B cell (primary cell): Measurements from ENCODE around the gene ATG7. TPM values are rescaled to one million over a fixed set of nuclear protein-coding genes. Genes with fewer than 3 reads are reported as not detected.

Source experiments
- ATAC-seq: fragments of 200-7000 bp; cut with Tn5 transposase; one replicate; pipeline ENCODE4 v1.10.0; 2021; ENCODE audit warnings: low read depth, mild to moderate bottlenecking, moderate number of reproducible peaks, moderate library complexity
- CTCF ChIA-PET: fragments of 350-600 bp; sonication (Branson Sonifier 250); formaldehyde crosslinking; loops from one replicate; lab custom pipeline; 2021; ENCODE audit warnings: antibody characterized with exemption, inconsistent platforms; lab: Charles Lee
- POLR2A ChIA-PET: fragments of 350-600 bp; sonication (Branson Sonifier 250); formaldehyde crosslinking; loops from one replicate; lab custom pipeline; 2021; ENCODE audit warnings: antibody characterized with exemption; lab: Charles Lee
- DNase-seq: peaks from one replicate; pipeline ENCODE4 v3.0.0; 2013
- H2AFZ ChIP-seq: 2 replicates; pipeline ENCODE4 v1.6.1; 2012; ENCODE audit warnings: mild to moderate bottlenecking, low read depth, low read length; ENCODE audit not compliant: insufficient read depth, poor library complexity, severe bottlenecking
- H3K27ac ChIP-seq, 2 donors: 1 replicate in 1 of 2; 2 replicates in 1 of 2; pipeline ENCODE4 v1.5.1; 2012 to 2013; ENCODE audit warnings: low read length in 2 of 2, mild to moderate bottlenecking in 2 of 2, moderate library complexity in 1 of 2
- H3K27me3 ChIP-seq, 4 experiments: fragments of 200-600 bp in 1 of 4; sonication (generic) in 1 of 4; replicated peaks in 1 of 4; 1 replicate in 2 of 4; 2 replicates in 2 of 4; pipeline versions ENCODE4 v1.6.1 to v1.7.0; 2013 to 2016; ENCODE audit warnings: low read length in 3 of 4, mild to moderate bottlenecking in 2 of 4, mixed read lengths in 1 of 4, moderate library complexity in 1 of 4; ENCODE audit not compliant: insufficient read depth in 4 of 4, control insufficient read depth in 3 of 4; ENCODE audit errors: control extremely low read depth in 1 of 4
- H3K36me3 ChIP-seq, 2 experiments: replicated peaks in 1 of 2; 1 replicate in 1 of 2; 2 replicates in 1 of 2; pipeline versions ENCODE4 v1.6.1 to v1.7.1; 2013; ENCODE audit warnings: low read length in 1 of 2; ENCODE audit not compliant: insufficient read depth in 2 of 2, control insufficient read depth in 1 of 2; ENCODE audit errors: control extremely low read depth in 1 of 2, extremely low read depth in 1 of 2
- H3K4me1 ChIP-seq, 2 donors: fragments of 200-600 bp in 1 of 2; sonication (generic) in 1 of 2; 1 replicate in 1 of 2; 2 replicates in 1 of 2; pipeline versions ENCODE4 v1.5.1 to v1.6.1; 2013 to 2017; ENCODE audit warnings: low read length in 2 of 2; ENCODE audit not compliant: control insufficient read depth in 2 of 2, insufficient read depth in 2 of 2
- H3K4me2 ChIP-seq: replicated peaks from 2 replicates; pipeline ENCODE3; 2012; ENCODE audit warnings: mild to moderate bottlenecking, low read depth, low read length; ENCODE audit not compliant: poor library complexity, severe bottlenecking
- H3K4me3 ChIP-seq, 5 experiments: fragments of 200-600 bp in 1 of 5; sonication (generic) in 1 of 5; 1 replicate in 3 of 5; 2 replicates in 2 of 5; pipeline versions ENCODE4 v1.5.1 to v1.7.0; 2011 to 2016; ENCODE audit warnings: low read length in 4 of 5, mild to moderate bottlenecking in 4 of 5, low read depth in 2 of 5, control low read depth in 1 of 5, moderate library complexity in 1 of 5; ENCODE audit not compliant: insufficient read depth in 1 of 5; ENCODE audit errors: control extremely low read depth in 1 of 5, extremely low read depth in 1 of 5
- H3K79me2 ChIP-seq: fragments of 200-600 bp; sonication (generic); one replicate; pipeline ENCODE4 v1.6.0; 2016; ENCODE audit warnings: low read length; ENCODE audit not compliant: control insufficient read depth, insufficient read depth
- H3K9ac ChIP-seq: fragments of 200-600 bp; sonication (generic); 2 replicates; pipeline ENCODE4 v1.6.1; 2017; ENCODE audit warnings: mild to moderate bottlenecking, low read length, moderate library complexity
- H3K9me3 ChIP-seq, 3 donors: one replicate each; pipeline versions ENCODE4 v1.6.1 to v1.7.1; 2013; ENCODE audit warnings: low read length in 2 of 3; ENCODE audit not compliant: control insufficient read depth in 2 of 3, insufficient read depth in 1 of 3; ENCODE audit errors: control extremely low read depth in 1 of 3
- H4K20me1 ChIP-seq: 2 replicates; pipeline ENCODE4 v1.6.0; 2012; ENCODE audit warnings: mild to moderate bottlenecking, low read length; ENCODE audit not compliant: insufficient read depth, control insufficient read depth, poor library complexity, severe bottlenecking
- H3K27ac Mint-ChIP-seq: one replicate; pipeline ENCODE4 v1.8.0; 2021; ENCODE audit warnings: mixed read lengths
- H3K27me3 Mint-ChIP-seq: one replicate; pipeline ENCODE4 v1.8.0; 2021; ENCODE audit warnings: mixed read lengths
- H3K4me1 Mint-ChIP-seq: one replicate; pipeline ENCODE4 v1.8.0; 2021; ENCODE audit warnings: mixed read lengths
- H3K4me3 Mint-ChIP-seq: one replicate; pipeline ENCODE4 v1.8.0; 2021; ENCODE audit warnings: mixed read lengths
- H3K9me3 Mint-ChIP-seq: one replicate; pipeline ENCODE4 v1.8.0; 2022; ENCODE audit warnings: mixed read lengths; ENCODE audit not compliant: insufficient read depth
- CTCF ChIP-seq: fragments of 200-600 bp; IDR thresholded peaks from one replicate; pipeline ENCODE4 v1.8.0; 2022; ENCODE audit warnings: antibody characterized with exemption, mild to moderate bottlenecking
- EZH2 ChIP-seq: IDR thresholded peaks from 2 replicates; pipeline ENCODE4 v1.6.1; 2012; ENCODE audit warnings: borderline replicate concordance, low read depth, mild to moderate bottlenecking, moderate library complexity, low read length; ENCODE audit not compliant: insufficient read depth, poor library complexity, severe bottlenecking
- WGBS: methylation state at CpG from one replicate; pipeline ENCODE4 v1.1.5; 2013; ENCODE audit warnings: missing lambda C conversion rate; ENCODE audit not compliant: insufficient coverage; 5-methylcytosine and 5-hydroxymethylcytosine counted together
- intact Hi-C: fragments of 100-400 bp; cut with micrococcal nuclease; formaldehyde crosslinking; loops from one replicate; pipeline ENCODE4 v1.10.0; 2022
- polyA plus RNA-seq: library from polyadenylated mRNA; depleted of rRNA; stranded (reverse); fragments of >200 nt; gene quantifications from 2 replicates; pipeline ENCODE4 v1.2.3, GENCODE V29; 2012
- total RNA-seq, 2 donors: library from RNA; stranded (reverse); fragments of 120-200 nt in 1 of 2; gene quantifications; 1 replicate in 1 of 2; 2 replicates in 1 of 2; pipeline versions ENCODE4 v1.2.3 to v1.2.4, GENCODE V29; 2013 to 2022

The ATG7 gene
- total and polyA plus RNA-seq, 2 donors (not counting 1 experiment from before 2014, with no cell fraction given), result 13.9 to 66.4 TPM

- Mint-ChIP-seq H3K27ac (no peak overlapping the region), H3K4me3 (no peak overlapping the region), H3K4me1 (no peaks in the 10 kb centered on the region), H3K9me3 (no peaks in the 10 kb centered on the region), H3K27me3 (no peaks in the 10 kb centered on the region)
- CTCF ChIA-PET, result interaction anchor here (0.7 to 1.2 kb wide), 2 partner anchors 12 to 184 kb away, joined by 3 to 4 read pairs; no protein-coding TSS in a partner anchor
- DNase-seq, result no peak
- intact Hi-C loops, result no loop called here
- H2AFZ ChIP-seq, result no peak overlapping the region
- ATAC-seq, result no peak
- WGBS, result 83% methylated on average over 5 of the region's 9 CpGs
- H3K27ac ChIP-seq, result no peak overlapping the region
- no peak overlapping the region for H3K4me2 ChIP-seq
- H4K20me1 ChIP-seq, result no peaks in the 10 kb centered on the region
- no peaks in the 10 kb centered on the region for H3K4me1 ChIP-seq
- H3K36me3 ChIP-seq, result peaks cover 4 to 5% of the 10 kb centered on the region in 2 experiments
- POLR2A ChIA-PET, result no interaction called here
- no peak overlapping the region for H3K4me3 ChIP-seq
- TF ChIP-seq CTCF (no peak), EZH2 (no peak)
- no peaks in the 10 kb centered on the region for H3K79me2 ChIP-seq
- H3K9ac ChIP-seq, result no peak overlapping the region
- H3K27me3 ChIP-seq, result no peaks in the 10 kb centered on the region
- H3K9me3 ChIP-seq, result no peaks in the 10 kb centered on the region
Observed at GRCh38 chr3:11470031-11470853, 198.0 kb downstream of the ATG7 start.

GRCh38 chr3:11475324-11475723 is 203.1 kb downstream of the ATG7 start:
- Mint-ChIP-seq H3K4me1 (no peaks in the 10 kb centered on the region), H3K4me3 (no peak overlapping the region), H3K9me3 (no peaks in the 10 kb centered on the region), H3K27ac (no peak overlapping the region), H3K27me3 (no peaks in the 10 kb centered on the region)
- CTCF ChIA-PET, result no interaction called here
- TF ChIP-seq CTCF (no peak), EZH2 (no peak)
- intact Hi-C loops, result no loop called here
- no peaks in the 10 kb centered on the region for H3K4me1 ChIP-seq
- no peak overlapping the region for H2AFZ ChIP-seq
- 100% methylated on average over 4 of the region's 6 CpGs for WGBS
- H3K9me3 ChIP-seq, result no peaks in the 10 kb centered on the region
- ATAC-seq (no peak), DNase-seq (no peak)
- H3K36me3 ChIP-seq, result peaks cover 0 to 3% of the 10 kb centered on the region in 2 experiments
- H3K79me2 ChIP-seq, result no peaks in the 10 kb centered on the region
- no peaks in the 10 kb centered on the region for H3K27me3 ChIP-seq
- POLR2A ChIA-PET, result no interaction called here
- H3K9ac ChIP-seq, result no peak overlapping the region
- no peak overlapping the region for H3K4me3 ChIP-seq
- no peak overlapping the region for H3K27ac ChIP-seq
- no peaks in the 10 kb centered on the region for H4K20me1 ChIP-seq
- H3K4me2 ChIP-seq, result no peak overlapping the region
